Activated CD4-positive, alpha-beta T cell treated with anti-CD3 and anti-CD28 coated beads, Interleukin-2, Interleukin-4, amounts not matched to agents 100 ng/mL and 50 ng/mL, durations not matched to agents 16 hours and 8 hours (primary cell): ENCODE measurements around the gene SLC22A7.
A peak's percentile ranks its signal among the peaks of the same experiment; 100 is the strongest.

Experiments used
- DNase-seq: peaks from one replicate; pipeline ENCODE4 v3.0.0-alpha.2; 2020; ENCODE audit warnings: low spot score

The SLC22A7 gene

DNA sequence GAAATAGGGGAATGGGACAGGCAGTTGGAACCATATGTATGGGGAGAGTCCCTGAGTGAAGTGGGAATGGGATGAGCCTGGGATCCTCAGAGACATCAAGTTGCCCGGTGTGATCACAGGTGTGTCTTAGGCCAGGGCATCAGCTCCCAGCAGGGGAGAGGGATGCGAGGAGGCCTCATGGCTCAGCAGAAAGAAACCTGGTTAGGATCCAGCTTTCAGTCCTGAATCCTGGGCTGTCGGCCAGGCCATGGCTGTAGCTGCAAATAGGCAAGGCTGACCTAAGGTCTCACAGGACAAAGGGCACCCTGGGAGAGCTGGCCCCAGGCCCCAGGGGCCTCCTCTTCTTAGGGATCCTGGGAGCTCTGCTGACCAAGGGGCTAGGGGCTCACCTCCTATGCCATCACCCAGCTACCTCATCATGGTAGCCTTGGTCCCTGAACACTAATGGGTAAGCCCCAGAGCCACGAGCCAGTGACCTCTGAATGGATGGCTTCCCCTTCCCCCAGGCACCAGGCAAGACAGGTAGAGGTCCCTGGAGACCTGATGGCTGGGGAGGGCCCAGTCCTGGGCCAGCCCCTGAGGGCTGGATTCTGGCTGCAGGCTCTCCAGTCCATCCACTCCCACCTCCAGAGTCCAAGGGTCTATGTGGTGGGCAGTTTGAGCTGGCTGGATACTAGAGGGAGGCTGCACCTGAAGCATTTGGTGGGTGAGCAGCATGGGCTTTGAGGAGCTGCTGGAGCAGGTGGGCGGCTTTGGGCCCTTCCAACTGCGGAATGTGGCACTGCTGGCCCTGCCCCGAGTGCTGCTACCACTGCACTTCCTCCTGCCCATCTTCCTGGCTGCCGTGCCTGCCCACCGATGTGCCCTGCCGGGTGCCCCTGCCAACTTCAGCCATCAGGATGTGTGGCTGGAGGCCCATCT is at the start of gene SLC22A7:
Gene SLC22A7 (plus strand): TSS at position 617 of the 921 bp plus-strand sequence. CDS start 99 bp downstream, at position 716.
- no peak for DNase-seq

DNA sequence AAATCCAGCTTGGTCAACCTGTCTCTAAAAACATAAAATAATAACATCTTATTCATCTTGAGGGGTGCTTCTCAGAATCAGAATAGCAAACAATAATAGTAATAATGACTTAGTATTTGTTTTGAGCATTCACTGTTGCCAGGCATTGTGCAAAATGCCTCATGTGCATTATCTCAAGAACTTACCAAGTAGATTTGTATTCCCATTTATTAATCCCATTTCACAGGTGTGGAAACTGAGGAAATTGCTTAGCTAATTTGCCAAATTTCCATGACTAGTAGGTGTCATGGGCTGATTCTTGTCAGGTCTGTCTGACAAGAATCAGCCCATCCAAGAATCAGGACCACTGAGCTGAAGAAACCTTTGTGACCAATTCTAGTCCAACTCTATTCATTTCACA is 49.3 kb upstream of the SLC22A7 start:
- no peak for DNase-seq

DNA sequence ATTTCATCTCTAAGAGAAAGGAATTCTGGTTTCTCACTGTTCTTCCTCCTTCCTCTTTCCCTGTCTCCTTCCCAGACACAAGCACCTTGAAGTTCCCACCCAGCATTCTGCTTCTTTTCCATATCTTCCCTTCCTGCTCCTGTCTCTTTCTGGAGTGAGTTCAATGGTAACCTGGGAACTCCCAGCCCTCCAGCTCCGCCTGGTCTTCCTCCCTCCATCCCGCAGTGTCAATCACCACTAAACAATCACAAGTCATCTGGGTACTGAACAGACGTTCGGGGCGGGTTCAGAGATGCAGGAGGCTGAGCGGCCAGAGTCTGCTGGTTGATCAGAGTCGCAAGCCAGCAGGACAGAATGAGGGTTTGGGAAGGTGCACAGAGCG is 47.1 kb upstream of the SLC22A7 start:
- DNase-seq: no peak

GRCh38 chr6:43253401-43253800 is 44.7 kb upstream of the SLC22A7 start:
- no peak for DNase-seq

DNA sequence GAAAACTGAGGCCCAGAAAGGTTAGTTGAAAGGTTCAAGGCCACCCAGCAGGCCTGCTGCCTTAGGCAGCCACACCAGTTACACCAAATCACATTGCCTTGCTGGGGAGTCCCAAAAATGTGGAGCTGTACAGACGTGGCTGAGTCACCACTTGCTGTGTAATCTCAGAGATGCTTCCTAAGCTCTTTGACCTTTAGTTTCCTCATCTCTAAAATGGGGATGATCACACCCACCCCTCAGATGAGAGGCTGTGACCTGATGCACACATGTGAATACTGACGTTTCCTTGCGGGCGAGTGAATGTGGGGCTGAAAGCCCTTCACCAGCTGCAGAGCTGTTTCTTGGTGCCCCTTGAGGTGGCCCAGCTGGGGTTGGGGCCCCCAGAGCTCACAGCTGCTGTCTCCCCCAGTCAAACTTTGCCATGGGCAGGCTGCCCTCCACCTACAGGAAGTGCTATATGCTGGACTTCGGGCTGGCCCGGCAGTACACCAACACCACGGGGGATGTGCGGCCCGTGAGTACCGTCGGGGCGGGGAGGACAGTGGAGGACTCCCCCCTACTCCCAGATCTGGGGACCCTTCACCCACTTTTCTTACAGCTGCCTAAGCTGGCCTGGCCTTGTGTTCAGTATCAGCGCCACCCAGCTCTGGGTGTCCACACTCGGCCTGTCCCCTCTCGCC is 43.8 kb upstream of the SLC22A7 start:
- peak; percentile 36 for DNase-seq

DNA sequence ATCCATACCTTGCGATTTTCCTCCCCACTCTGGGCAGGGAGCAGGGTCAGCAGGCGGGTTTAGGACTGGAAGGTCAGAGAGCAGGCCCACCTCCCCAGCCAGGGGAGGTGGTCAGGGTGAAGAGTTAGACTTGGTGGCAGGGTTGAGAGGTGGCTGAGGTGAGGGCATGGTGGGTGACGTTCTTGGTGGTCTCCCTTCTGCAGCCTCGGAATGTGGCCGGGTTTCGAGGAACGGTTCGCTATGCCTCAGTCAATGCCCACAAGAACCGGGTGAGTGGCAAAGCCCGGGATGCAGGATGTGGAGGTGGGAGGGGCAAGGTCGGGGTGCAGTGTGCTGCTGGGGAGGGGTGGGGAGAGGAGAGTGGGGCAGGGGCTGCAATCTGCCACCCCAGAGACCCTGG is 43.2 kb upstream of the SLC22A7 start:
- no peak for DNase-seq

GRCh38 chr6:43255408-43256054 is 42.5 kb upstream of the SLC22A7 start:
- no peak for DNase-seq

GRCh38 chr6:43256670-43257366 is 41.2 kb upstream of the SLC22A7 start:
- DNase-seq: no peak

GRCh38 chr6:43257367-43258145 is 40.5 kb upstream of the SLC22A7 start:
- DNase-seq: no peak

DNA sequence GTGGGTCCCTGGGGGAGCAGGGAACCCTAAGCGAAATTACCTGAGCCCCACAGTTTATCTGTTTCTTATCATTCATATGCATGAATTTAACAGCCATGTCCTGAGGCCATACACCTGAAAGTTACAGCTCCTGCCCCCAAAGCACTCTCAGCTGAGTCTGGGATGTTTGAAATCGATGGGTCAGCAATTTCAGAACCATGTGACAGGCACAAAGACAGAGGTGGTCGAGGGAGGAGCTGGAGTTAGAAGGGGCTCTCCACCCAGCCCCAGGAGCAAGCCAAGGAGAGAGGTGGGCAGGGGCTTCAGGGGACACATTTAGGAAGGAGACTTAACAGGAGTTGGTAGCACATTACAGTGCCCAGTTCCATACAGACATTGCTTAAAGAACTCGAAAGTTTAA is 39.9 kb upstream of the SLC22A7 start:
- DNase-seq: no peak

DNA sequence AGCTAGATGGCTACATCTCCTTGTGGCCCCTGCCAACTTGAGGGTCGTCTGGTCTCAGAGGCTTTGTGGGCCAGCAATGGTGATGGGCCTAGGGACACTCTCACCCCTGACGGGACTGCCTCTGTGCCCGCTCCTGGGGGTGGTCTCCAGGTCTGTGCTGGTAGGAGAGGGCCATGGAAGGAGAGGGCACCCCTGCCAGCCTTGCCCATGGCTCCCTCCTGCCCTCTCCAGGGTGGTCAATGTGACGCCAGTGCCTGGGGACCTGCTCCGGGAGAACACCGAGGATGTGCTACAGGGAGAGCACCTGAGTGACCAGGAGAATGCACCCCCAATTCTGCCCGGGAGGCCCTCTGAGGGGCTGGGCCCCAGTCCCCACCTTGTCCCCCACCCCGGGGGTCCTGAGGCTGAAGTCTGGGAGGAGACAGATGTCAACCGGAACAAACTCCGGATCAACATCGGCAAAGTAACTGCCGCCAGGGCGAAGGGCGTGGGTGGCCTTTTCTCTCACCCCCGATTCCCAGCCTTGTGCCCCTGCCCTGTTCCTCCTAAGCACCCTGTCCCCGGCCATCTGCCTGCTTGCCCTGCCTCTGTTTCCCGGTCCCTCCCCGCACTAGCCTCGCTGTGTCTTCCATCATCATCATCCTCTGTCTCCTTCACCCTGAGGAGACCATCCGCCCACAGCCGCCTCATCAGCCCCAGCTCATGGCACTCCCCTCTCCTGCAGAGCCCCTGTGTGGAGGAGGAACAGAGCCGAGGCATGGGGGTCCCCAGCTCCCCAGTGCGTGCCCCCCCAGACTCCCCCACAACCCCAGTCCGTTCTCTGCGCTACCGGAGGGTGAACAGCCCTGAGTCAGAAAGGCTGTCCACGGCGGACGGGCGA is 39.0 kb upstream of the SLC22A7 start:
- DNase-seq: no peak

- no peak for DNase-seq
Observed at GRCh38 chr6:43260791-43261190, 37.3 kb upstream of the SLC22A7 start.

- no peak for DNase-seq
Observed at GRCh38 chr6:43261198-43261597, 36.9 kb upstream of the SLC22A7 start.

GRCh38 chr6:43262000-43262779 is 35.9 kb upstream of the SLC22A7 start:
- no peak for DNase-seq

DNA sequence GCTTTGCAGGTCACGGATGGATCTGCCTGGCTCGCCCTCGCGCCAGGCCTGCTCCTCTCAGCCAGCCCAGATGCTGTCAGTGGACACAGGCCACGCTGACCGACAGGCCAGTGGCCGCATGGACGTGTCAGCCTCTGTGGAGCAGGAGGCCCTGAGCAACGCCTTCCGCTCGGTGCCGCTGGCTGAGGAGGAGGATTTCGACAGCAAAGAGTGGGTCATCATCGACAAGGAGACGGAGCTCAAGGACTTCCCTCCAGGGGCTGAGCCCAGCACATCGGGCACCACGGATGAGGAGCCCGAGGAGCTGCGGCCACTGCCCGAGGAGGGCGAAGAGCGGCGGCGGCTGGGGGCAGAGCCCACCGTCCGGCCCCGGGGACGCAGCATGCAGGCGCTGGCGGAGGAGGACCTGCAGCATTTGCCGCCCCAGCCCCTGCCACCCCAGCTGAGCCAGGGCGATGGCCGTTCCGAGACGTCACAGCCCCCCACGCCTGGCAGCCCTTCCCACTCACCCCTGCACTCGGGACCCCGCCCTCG is 35.2 kb upstream of the SLC22A7 start:
- no peak for DNase-seq

DNA sequence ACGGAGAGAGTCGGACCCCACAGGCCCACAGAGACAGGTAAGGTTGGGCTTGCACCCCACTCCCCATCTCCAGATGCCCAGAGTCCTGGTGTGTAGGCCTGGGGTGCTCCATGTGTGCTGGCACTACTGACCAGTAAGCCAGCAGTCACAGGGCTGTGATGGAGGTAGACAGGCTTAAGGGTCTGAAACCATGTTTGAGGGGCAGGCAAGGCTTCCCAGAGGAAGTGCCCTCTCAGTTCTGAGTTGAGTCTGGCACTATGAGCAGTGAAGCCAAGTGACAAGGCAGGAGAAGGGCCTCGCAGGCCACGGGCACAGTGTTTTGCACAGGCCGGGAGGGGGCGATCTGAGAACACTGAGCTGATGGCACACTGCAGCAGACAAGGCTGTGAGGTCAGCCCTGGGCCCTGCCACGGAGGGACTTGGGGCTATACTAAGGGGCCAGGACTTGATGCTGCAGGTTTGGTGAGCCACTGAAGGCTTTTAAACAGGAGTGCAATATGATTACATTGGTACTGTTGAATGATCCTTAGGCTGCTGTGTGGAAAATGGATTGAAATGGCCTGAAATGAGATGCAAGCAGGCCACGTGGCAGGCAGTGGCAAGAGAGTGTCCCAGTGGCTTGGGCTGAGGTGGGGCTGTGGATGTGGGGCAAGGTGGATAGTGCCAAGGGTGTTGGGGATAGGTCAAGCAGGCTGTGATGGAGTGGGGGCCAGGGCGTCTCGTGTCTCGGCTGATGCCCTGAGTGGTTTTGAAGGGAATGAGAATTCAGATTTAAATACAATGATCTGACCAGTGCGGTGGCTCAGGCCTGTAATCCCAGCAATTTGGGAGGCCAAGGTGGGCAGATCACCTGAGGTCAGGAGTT is 34.5 kb upstream of the SLC22A7 start:
- DNase-seq: peak; percentile 75

GRCh38 chr6:43264599-43265145 is 33.4 kb upstream of the SLC22A7 start:
- DNase-seq: no peak

DNA sequence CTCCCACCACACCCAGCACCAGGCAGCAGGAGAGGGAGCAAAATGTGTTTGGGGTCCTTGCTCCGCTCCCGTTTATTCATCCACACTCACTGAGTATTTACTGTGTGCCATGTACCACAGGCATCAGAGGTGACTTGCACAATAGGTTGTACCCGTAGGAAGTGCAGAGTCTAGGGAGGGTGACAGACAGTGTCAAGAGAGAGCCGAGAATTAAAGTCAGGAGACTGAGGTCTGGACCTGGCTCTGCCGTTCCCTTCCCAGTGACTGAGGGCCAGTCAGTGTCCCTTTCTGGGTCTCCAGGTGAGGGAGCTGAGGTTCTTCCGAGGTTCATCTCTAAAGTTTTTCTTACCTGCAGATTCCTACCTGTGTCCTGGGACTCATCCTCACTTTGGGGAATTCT is 32.5 kb upstream of the SLC22A7 start:
- no peak for DNase-seq
